HG03378 (cell line): ENCODE results near the gene ZNF620.
"Not testable (repeated sequence)": the region's sequence is repeated elsewhere in the genome, so short reads cannot be mapped to it uniquely, and the experiment has no call there.

Experiments used
- ATAC-seq: cut with Tn5 transposase; IDR thresholded peaks from one replicate; pipeline ENCODE4 v1.9.1; 2021; ENCODE audit warnings: mild to moderate bottlenecking, moderate library complexity; ENCODE audit not compliant: unreplicated experiment

The ZNF620 gene

DNA sequence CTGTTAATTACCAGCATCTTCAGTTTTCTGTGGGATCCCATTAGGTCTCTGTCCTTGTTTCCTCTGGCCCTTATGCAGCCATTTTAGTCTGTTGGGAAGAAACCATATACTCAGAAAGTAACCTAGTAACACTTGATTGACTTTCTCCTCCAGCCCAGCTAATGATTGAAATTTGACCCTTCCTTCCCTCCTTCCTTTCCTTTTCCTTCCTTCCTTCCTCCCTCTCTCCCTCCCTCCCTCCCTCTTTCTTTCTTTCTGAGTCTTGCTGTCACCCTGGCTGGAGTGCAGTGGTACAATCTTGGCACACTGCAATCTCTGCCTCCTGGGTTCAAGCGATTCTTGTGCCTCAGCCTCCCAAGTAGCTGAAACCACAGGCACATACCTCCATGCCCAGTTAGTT is 5.9 kb upstream of the ZNF620 start:
- ATAC-seq = no peak

DNA sequence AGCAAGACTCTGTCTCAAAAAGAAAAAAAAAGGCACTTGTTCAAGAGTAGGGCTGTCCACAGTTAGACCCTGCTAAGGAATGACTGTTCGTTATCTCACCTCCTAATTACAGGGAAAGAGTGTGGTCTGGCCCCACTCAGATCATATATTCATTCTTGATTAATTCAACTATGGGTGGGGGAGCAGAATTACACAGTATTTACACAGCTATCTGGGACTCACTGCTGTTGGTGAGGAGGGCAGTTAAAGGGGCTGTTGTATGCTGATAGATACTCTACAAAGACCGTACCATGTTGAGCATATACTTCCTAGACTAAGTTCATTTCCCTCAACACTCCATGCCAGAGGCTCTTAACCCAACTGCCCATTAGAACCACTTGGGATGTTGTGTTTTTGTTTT is 3.8 kb upstream of the ZNF620 start:
- no peak for ATAC-seq

DNA sequence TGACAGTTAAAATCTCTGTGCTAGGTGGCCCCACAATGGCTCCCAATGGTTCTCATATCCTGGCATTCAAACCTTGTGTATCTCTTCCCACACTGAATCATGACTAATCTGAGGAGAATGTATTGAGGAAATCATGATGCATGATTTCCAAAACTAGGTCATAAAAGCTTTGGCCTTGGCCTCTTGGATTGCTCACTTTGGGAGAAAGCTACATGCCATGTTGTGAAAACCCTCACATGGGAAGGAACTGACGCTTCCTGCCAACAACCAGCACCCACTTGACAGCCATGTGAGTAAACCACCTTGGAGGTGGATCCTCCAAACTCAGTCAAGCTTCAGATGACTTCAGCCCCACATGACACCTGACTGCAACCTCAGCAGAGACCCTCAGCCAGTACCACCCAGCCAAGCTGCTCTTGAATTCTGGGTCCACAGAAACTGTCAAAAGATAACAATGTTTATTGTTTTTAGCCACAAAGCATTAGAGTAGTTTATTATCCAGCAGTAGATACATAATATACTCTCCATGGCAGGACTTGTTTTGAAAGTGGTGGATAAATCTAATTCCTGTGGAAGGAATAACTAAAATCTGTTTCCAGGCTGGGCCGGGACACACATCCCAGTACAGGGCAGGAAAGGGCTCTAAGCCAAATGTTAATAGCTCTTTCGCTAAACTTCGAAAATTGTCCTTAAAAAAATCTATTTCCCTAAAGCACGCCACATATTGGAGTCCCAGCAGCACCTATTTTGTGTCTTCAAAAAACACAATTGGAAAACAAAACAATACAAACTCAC is 1.0 kb upstream of the ZNF620 start:
- no peak for ATAC-seq

DNA sequence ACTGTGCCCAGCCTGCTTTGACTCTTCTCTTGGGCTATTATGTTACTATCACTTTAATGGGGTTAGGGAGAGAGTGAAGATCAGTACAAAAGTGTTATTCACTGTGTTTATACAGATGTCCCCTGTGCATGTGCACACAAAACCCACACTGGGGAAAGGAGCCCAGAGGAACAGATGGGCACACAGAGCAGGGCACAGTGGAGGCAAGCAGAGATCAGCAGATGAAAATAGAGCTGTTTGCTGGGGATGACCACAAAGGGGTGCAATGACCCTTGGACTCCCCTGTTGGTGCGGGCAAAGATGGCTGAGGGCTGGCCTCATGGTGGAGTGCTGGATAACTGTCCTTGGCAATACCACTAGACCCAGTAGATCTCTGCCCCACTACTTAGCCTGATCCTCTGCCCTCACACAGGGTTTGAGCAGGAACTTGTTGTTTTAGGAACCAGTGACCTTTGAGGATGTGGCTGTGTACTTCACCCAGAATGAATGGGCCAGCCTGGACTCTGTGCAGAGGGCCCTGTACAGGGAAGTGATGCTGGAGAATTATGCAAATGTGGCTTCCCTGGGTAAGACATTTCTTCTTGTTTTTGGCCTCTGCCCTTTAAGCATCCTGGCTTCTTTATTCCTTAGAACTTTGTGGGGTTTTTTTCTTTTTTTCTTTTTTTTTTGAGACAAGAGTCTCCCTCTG is 5.3 kb downstream of the ZNF620 start:
- ATAC-seq = no peak

DNA sequence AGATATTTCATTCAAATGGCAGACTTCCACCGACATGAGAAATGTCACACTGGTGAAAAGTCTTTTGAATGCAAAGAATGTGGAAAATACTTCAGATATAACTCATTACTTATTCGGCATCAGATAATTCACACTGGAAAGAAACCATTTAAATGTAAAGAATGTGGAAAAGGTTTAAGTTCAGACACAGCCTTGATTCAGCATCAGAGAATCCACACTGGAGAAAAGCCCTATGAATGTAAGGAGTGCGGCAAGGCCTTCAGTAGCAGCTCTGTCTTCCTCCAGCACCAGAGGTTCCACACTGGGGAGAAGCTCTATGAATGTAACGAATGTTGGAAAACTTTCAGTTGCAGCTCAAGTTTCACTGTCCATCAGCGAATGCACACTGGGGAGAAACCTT is 10.4 kb downstream of the ZNF620 start:
- no peak for ATAC-seq

DNA sequence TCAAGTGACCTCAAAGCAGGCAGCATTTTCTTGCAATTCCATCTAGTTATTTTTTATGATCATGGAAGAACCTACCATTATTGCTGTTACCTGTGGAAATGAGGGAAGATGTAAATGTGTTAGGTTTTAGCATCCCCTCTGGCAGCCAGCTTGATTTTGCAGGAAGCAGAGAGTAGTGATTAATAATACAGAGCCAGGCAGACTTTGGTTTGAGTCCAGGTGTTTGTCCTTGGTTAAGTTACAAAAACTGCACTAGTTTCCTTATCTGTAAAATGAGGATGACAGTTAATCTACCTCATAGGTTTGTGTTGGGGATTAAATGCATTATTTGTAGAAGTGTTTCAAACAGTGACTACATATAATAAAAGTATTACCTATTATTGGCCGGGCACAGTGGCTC is 12.2 kb downstream of the ZNF620 start:
- no peak for ATAC-seq

DNA sequence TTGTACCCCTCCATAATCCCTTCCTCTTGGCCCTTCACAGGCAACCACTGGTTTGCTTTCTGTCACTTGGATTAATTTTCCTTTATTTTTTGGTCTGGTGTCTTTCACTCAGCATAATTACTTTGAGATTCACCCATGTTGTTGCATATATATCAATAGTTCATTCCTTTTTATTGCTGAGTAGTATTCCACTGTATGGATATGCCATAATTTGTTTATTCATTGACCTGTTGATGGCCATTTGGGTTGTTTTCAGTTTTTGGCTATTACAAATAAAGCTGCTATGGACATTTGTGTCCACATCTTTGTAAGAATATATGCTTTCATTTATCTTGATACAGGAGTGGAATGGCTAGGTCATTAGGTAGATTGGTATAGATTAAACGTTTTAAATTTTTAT is 13.0 kb downstream of the ZNF620 start:
- no peak for ATAC-seq

DNA sequence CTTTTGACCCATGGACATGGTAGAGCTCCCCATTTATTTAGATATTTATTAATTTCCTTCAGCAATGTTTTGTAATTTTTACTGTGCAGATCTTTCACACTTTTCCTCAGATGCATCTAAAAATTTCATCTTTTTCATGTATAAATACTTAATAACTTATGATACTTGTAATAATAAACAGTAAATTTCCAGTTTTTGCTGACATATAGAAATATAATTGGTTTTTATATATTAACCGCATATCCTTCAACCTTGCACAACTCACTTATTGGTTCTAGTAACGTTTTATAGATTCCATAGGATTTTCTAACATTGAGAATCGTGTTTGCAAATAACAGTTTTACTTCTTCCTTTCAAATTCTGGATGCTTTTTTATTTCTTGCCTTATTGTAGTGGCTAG is 15.4 kb downstream of the ZNF620 start:
- no peak for ATAC-seq

DNA sequence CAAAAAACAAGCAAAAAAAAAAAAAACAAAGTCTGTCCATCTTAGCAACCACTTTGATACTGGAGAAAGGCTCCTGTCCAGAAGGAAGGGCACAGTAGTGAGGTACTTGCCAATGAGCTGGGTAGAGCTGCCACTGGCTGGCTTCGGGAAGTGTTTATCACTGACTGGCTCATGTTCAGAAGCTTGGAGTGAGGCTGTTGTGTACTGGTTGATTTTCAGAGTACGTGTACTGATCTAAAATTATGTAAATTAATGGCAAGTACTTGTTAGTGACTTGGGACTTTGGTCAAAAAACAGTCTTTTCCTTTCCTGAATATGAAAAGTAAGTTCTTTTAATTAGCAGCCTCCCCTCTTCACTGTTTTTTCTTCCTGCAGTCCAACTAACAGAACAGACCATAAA is 17.9 kb downstream of the ZNF620 start:
- ATAC-seq = no peak

DNA sequence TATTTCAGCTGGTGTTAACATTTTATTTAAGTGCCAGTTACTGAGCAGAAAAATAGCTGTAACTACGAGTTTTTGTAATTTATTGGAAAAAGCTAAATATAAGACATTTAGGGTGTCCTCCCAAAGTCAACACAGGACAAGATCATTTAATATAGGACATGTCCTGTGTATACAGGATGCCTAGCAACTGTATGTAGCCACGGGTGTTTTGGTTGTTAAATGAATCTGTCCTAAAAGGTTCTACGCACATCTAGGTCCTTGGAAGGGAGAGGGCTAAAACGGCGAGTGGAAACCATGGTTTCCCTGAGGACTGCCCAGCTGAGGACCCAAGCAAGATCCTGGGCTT is 18.4 kb downstream of the ZNF620 start:
- no peak for ATAC-seq

DNA sequence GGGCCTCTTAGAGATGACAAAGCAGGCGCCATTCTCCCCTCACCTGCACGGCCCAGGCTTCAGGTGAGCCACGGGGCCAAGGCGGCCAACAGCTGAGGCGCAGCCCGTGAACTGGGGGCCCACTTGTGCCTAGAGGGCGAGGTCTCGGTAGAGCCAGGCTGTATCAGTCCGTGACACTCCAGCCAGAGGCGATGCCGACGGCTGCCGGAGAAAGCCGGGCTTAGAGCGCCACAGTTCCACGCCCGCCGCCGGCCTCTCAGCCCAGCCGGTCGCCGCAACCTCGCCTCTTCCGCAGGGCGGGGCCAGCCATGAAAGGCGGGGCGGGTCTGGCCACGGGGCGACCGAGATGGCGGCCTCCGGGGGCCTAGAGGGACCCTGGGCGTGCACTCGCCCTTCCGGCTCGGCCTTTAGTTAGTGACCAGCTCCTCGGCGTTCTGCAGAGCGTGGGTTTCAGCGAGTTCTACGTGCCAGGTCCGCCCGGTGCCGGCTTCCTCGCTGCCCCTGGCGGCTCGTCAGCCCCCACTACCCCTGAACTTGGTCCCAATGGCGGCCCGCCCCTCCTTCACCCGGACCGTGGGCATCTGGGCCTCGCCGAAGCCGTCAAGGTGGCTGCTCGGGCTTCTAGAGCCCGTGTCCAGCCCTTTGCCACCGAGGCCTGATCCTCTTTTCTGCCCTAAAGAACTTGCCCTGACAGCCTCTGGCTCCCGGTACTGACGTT is 18.9 kb downstream of the ZNF620 start, which contains the start of gene ZNF621:
TSS of gene ZNF621 (plus strand) at position 393 of the 718 bp plus-strand sequence. CDS start 881 bp downstream, outside the sequence.
- peak; percentile 92 for ATAC-seq

DNA sequence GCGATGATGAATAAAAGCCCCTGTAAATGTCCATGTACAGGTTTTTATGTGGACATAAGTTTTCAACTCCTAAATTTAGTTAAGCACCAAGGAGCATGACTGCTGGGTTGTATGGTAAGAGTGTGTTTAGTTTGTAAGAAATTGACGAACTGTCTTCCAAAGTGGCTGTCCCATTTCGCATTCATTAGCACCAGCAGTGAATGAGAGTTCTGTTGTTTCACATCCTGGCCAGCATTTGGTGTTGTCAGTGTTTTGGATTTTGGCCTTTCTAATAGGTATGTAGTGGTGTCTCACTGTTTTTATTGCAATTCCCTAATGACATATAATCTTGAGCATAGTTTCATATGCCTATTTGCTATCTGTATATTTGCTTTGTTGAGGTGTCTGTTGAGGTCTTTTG is 22.6 kb downstream of the ZNF620 start:
- ATAC-seq = no peak

DNA sequence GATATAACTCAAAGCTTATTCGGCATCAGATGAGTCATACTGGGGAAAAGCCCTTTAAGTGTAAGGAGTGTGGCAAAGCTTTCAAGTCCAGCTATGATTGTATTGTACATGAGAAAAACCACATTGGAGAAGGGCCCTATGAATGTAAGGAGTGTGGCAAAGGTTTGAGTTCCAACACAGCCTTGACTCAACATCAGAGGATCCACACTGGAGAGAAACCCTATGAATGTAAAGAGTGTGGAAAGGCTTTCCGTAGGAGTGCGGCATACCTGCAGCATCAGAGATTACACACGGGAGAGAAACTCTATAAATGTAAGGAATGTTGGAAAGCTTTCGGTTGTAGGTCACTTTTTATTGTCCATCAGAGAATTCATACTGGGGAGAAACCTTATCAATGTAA is 26.4 kb downstream of the ZNF620 start:
- ATAC-seq = no peak

DNA sequence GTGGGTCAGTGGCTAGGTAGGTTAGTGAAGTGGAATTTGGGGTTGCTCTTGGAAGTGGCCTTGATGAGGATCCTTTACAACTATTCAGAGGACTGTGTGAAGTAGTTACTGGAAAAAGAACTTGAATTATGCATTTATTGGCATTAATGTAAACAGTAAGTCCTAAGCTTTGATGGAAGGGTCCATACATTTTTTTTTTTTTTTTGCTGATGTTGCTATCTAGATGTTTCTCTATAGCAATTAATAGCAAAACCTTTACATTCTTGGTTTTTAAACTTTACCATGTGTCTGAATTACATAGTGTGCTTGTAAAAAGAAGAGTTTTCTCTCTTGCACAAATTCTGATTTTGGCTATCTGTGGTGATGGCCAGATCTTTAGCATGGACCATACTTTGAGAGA is 28.4 kb downstream of the ZNF620 start:
- no peak for ATAC-seq

DNA sequence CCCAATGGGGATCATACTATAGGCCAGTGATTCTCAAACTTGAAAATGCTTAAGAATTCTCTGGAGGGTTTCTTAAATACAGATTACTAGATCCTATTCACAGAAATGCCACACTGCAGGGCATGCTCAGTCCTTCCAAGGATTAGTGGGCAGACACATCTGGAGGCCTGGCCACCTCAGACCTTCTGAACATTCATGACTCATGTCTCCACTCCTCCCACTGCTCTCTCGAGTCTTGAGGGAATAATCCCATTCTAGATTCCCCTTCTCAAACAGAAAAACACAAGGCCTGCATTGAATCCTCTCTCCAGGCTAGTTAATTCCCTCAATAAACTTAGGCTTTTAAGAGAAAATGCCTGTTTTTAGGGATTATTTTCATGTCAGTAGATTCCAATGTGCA is 41.0 kb downstream of the ZNF620 start:
- no peak for ATAC-seq

DNA sequence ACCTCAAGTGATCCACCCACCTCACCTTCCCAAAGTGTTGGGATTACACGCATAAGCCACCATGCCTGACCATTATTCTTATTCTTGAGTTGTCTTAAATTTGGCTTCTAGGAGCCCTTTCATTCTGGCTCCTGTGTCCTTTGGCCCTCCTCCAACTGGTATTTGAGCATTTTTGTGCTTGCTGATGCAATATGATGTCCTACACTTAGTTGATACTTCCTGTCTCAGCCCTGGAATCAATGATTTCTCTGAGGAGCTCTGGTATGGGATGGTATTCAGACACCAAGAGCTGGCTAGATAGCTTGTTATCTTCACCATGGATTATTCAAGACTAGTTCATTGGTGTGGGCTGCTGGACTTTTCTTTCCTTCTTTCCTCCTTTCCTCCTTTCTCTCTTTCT is 44.3 kb downstream of the ZNF620 start:
- ATAC-seq = no peak

DNA sequence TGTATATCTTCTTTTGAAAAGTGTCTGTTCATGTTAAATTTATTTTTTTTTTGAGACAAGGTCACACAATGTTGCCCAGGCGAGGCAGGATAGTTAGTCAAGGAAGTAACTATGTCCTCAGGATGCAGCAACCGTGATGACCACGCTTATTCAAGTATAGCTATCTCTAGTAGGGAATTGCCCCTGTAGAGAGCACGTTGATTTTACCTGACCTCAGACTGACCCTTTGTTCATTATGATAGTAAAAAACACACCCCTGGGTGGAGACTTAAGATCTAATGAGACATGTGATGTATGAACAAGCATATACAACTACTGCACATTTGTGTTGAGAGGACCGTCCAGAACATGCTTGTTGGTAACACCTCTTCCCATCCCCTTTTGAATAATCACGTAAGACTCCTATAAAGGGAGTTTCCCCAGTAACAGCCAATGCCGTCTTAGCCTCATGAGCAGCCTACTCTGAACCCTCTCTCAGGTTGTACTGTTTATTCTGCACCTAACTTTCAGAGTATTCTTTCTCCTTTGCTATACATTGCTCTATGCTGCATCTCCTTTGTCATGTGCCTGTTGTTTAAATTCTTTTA is 51.8 kb downstream of the ZNF620 start:
- peak; percentile 54 for ATAC-seq

DNA sequence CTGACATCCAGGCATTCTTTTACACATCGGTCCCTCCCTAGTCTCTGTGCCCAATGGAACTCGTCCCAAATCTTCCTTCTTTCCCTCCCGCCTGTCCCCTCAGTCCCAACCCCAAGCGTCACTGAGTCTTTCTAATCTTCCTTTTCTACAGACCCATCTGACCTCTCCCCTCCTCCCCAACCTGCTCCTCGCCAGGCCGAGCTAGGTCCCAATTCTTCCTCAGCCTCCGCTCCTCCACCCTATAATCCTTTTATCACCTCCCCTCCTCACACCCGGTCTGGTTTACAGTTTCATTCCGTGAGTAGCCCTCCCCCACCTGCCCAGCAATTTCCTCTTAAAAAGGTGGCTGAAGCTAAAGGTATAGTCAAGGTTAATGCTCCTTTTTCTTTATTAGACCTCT is 56.6 kb downstream of the ZNF620 start:
- not testable (repeated sequence) for ATAC-seq

DNA sequence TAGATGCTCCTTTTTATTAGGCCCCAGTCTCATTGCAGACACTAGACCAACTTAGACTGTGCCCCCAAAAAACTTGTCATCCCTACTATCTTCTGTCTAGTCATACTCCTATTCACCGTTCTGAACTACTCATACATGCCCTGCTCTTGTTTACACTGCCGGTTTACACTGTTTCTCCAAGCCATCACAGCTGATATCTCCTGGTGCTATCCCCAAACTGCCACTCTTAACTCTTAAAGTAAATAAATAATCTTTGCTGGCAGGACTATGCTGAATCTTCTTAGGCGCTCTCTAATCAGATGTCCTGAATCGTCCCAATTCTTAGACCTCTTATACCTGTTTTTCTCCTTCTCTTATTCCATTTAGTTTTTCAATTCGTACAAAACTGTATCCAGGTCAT is 59.8 kb downstream of the ZNF620 start:
- not testable (repeated sequence) for ATAC-seq

DNA sequence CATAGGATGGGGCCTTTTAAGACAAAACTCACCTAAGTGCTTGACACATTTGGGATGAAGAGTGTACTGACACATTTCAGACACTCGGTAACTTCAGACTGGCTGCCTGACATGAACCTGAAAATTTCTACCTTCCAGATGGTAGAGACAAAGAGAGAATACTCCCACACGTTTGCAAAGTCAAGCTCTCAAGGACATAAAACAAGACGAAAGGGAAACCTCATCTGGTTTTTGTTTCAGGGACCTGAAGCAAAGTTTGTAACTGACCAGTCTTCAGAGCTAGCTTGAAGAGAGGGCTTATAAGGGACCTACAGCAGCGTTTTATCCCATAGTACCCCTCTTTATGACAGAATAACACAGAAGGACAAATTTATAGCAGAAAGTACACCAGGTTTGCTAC is 60.9 kb downstream of the ZNF620 start:
- no peak for ATAC-seq
